Posterior vena cava (tissue), 2 donors: Measurements from ENCODE around the gene EPM2A. TPM values are rescaled to one million over a fixed set of nuclear protein-coding genes. Genes with fewer than 3 reads are reported as not detected.
"Not testable (repeated sequence)": the region's sequence is repeated elsewhere in the genome, so short reads cannot be mapped to it uniquely, and the experiment has no call there.

ENCODE experiments used
- DNase-seq: peaks from one replicate; pipeline ENCODE4 v3.0.0-alpha.2; 2020; ENCODE audit warnings: low spot score
- intact Hi-C, 2 donors: fragments of 100-400 bp; cut with DNase I; formaldehyde crosslinking; loops; one replicate each; pipeline versions ENCODE4 v1.14.1 to v1.14.2; 2022 to 2023
- total RNA-seq, 2 donors: library from RNA; stranded (reverse); fragmentation: NEBNext Ultra II Directional; extraction: Animal tissue kit (Norgen Biotek cat#: 25700); gene quantifications; one replicate each; pipeline ENCODE4 v1.2.1, GENCODE V29; 2021
- donor health status: DM: yes; HTN: yes; CAD: no.
- donor health status: DM: yes; HTN: yes; CAD: no.

The EPM2A gene
- total RNA-seq, 2 donors from 2014 or later, result 24.4 to 24.5 TPM

GRCh38 chr6:145697401-145697800, 37.9 kb downstream of the EPM2A start:
- intact Hi-C loops, DNase-seq: not testable (repeated sequence)

- no peak for DNase-seq
These were observed 41.1 kb downstream of the EPM2A start for GRCh38 chr6:145694083-145694737.

DNA sequence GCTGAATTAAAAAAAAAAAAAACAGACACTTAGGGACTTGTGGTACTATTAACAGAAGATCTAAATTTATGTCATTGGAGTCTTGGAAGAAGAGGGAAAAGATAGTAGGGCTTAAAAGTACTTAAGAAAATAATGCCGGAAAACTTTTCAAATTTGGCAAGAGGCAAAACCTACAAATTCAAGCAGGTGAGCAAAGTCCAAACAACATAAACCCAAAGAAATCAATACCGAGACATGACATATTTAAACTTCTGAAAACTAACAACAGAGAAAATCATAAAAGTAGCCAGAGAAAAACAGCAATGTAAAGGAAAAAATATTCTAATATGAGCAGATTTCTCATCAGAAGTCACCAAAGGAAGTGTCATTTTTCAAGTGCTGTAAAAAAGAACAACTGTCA, 44.4 kb downstream of the EPM2A start:
- intact Hi-C loops, result no loop called here
- no peak for DNase-seq

More at GRCh38 chr6:145694083-145694737, 41.1 kb downstream of the EPM2A start:
- intact Hi-C loops, result no loop called here

DNA sequence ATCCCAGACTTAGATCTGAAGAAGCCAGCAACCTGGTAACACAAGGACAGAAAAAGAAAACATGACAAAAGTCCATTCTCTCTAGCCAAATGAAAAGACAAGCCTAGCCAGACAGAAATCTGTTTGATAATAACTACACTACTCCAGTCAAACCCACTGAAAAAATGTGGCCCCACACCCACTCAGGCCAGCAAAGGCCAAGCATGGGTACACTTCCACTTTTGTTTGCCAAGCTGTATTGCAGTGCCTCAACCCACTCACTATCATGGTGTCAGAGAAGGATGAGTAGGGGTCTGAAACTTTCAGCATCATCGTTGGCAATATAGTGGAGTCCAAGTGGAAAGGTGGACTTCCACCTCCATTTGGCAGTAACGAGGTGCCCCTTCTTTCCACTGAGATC, 45.8 kb downstream of the EPM2A start:
- intact Hi-C loops, result no loop called here

GRCh38 chr6:145688493-145688905, 46.8 kb downstream of the EPM2A start:
- intact Hi-C loops, result no loop called here
- DNase-seq, result no peak

More for the DNA sequence above, 45.8 kb downstream of the EPM2A start:
- no peak for DNase-seq

- DNase-seq, result no peak
- intact Hi-C loops, result no loop called here
These were observed 49.4 kb downstream of the EPM2A start for GRCh38 chr6:145685932-145686331.

DNA sequence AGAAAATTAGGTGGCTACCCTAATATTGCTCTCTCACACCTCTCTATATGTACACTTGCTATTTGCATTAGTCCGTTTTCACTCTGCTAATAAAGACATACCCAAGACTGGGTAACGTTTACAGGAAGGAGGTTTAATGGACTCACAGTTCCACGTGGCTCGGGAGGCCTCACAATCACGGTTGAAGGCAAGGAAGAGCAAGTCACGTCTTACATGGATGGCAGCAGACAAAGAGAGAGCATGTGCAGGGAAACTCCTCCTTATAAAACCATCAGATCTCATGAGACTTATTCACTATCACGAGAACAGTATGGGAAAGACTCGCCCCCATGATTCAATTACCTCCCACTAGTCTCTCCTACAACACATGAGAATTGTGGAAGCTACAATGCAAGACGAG, 53.4 kb downstream of the EPM2A start:
- DNase-seq, result no peak
- intact Hi-C loops, result no loop called here

DNA sequence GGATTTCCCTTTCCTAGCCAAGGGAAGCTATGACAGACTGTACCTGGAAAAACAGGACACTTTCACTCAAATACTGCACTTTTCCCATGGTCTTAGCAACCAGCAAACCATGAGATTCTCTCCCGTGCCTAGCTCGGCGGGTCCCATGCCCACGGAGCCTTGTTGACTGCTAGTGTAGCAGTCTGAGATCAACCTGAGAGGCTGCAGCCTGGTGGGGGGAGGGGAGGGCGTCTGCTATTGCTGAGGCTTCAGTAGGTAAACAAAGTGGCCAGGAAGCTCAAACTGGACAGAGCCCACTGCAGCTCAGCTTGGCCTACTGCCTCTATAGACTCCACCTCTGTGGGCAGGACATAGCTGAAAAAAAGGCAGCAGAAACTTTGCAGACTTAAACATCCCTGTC, 61.8 kb downstream of the EPM2A start:
- intact Hi-C loops, result no loop called here
- peak; percentile 62 for DNase-seq

- intact Hi-C loops, result no loop called here
These were observed 65.0 kb downstream of the EPM2A start for GRCh38 chr6:145670311-145670710.

GRCh38 chr6:145669627-145670034, 65.7 kb downstream of the EPM2A start:
- intact Hi-C loops, result no loop called here
- no peak for DNase-seq

More at GRCh38 chr6:145670311-145670710, 65.0 kb downstream of the EPM2A start:
- DNase-seq, result no peak

DNA sequence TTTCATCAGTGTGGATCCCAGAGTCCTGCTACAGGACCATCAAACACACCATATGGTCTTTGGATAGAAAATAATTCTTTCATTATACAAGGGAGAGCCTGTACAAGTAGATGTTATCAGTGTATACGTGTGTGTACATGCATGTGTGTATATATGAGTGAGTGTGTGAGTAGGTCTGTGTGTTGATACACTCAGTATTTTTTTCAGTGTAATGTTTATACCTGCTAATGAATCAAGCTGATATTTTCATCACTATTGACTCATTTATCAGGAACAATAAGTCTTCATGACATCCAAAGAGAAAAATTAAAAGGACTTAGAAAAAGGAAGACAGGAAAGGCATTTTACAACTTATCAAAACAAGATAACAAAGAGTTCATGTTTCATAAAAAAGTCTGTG, 66.5 kb downstream of the EPM2A start:
- DNase-seq, result no peak
- intact Hi-C loops, result no loop called here

GRCh38 chr6:145660676-145661075, 74.6 kb downstream of the EPM2A start:
- no peak for DNase-seq
- intact Hi-C loops, result no loop called here

DNA sequence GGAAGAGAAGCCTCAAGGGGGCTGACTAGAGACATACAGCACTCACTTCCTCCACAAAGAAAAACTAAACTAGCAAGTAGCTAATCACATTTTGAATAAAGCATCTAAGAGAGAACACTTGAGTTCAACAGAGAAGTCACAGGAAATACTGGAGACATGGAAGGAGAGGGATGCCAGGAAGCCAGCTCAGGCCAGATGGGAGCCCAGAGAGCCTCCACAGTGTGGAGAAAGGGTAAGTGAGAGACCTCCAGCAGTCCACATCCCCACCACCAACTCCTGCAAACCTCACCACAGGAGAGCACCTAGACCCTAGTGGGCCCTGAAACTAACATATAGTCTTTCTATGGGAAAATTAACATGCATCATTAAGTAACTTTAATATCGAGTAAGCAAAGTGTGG, 79.2 kb downstream of the EPM2A start:
- intact Hi-C loops, result no loop called here
- no peak for DNase-seq

DNA sequence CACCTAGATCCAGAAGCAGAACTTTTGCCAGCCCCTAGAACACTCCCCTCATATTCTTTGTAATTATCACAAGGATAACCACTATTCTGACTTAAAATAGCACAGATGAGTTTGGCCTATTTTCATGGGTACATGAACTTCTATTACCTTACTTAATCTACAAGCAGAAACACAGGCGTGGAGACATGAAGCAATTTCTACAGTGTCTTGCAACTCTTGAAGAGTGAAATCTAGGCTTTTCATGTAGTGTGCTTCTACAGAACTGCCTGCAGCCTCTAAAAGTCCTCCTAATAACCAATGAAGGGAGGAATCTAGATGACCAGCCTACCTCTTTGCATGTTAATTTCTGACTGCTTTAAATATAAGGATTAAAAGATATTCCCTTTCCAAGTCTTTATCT, 82.7 kb downstream of the EPM2A start:
- intact Hi-C loops, result no loop called here
- DNase-seq, result no peak

GRCh38 chr6:145651988-145652387, 83.3 kb downstream of the EPM2A start:
- no peak for DNase-seq
- intact Hi-C loops, result no loop called here

DNA sequence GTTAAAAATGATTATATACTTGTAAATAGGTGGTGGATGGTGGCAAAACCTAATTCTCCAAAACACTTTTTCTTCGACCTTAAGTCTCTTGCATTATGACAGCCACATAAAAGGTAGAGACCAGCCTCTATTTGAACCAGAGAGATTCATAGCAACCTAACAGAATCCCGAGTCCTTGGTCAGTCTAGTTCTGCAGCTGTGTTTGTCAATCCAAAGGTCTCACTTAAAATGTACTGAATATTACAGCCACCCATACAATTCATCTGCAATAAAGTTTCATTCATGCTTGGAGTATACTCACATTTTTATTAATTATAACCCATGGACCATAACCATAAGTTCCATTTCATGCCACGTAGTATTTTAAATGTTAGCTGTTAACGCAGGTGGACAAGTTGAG, 87.2 kb downstream of the EPM2A start:
- DNase-seq, result no peak
- intact Hi-C loops, result no loop called here

GRCh38 chr6:145647602-145648001, 87.7 kb downstream of the EPM2A start:
- DNase-seq, result no peak
- intact Hi-C loops, result no loop called here

GRCh38 chr6:145643760-145644159, 91.6 kb downstream of the EPM2A start:
- intact Hi-C loops, result no loop called here
- DNase-seq, result no peak

DNA sequence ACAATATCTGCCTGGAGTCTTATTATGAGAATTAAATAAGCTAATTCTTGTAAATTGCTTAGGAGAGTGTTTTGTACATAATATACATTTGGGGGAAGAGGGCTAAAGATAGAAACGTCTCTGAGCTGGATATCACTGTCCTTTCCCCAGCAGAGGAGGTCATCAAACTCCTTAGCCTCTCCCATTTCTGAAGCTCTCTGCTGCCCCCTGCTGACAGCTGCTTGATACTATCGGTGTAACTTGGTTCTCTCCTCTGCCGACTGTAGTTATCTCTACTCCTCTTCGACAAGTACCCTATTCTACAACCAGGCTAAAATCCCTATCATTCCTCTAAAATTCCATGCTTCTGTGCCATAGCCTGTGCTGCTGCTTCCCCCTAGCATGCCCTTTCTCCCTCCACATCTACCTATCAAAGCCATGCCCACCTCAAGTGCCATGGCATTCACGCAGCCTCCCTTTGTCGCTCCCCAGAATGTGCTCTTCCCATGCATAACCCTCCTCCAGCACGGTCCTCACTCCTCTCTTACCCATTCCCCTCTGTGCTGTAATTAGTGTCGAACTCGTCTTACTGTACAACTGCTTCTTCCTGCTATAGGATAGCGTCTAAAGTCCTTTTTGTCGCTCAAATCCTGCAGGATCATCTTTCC, 101.2 kb downstream of the EPM2A start:
- intact Hi-C loops, result no loop called here
- peak; percentile 95 for DNase-seq

DNA sequence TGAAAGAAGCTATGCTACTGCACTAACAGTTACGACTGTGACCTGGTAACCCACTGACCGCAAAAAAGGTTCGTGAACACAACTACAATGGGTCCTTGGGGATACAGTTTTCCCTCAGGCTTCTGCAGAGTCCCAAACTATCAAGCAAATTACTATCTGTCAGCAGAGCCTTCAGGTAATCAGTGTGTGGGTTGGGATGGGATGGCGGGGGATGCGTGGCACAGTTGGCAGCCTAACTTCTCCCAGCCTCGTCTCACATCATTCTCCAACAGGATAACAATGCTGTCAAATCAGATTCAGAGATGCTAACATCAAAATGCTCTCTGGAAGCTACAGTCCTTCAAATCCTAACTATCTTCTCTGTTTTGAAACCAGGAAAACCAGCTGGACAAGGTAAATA, 102.3 kb downstream of the EPM2A start:
- no peak for DNase-seq
- intact Hi-C loops, result no loop called here

GRCh38 chr6:145631374-145631773, 103.9 kb downstream of the EPM2A start:
- DNase-seq, result no peak
- intact Hi-C loops, result no loop called here
